GM18951 (cell line): ENCODE results near the gene OSBPL5.

ENCODE experiments used
- POLR2A ChIP-seq: IDR thresholded peaks from 4 replicates; pipeline ENCODE4 v1.6.1; 2011; ENCODE audit warnings: mild to moderate bottlenecking; ENCODE audit not compliant: insufficient read length, insufficient read depth; ENCODE audit errors: extremely low read depth
- in situ Hi-C: fragments of 300-500 bp; cut with MboI; formaldehyde crosslinking; loops from one replicate; pipeline ENCODE4 v1.12.0; 2022; ENCODE audit warnings: low sequenced_read_pairs, mixed read lengths, inconsistent platforms; ENCODE audit not compliant: unreplicated experiment

OSBPL5 gene

GRCh38 chr11:3165152-3165705 lies at the start of gene OSBPL5:
Gene OSBPL5 (minus strand): TSS chr11:3165310. CDS start chr11:3129148, 36,162 bp downstream.
- in situ Hi-C loops: no loop called here
- no peak for TF ChIP-seq POLR2A

GRCh38 chr11:3214420-3214699 lies 49.2 kb upstream of the OSBPL5 start:
- in situ Hi-C loops: no loop called here
- TF ChIP-seq POLR2A: no peak

GRCh38 chr11:3213659-3214419 lies 48.7 kb upstream of the OSBPL5 start:
- TF ChIP-seq POLR2A: no peak
- in situ Hi-C loops: no loop called here

- in situ Hi-C loops: no loop called here
- TF ChIP-seq POLR2A: no peak
Measured at GRCh38 chr11:3208272-3208671, 43.2 kb upstream of the OSBPL5 start.

GRCh38 chr11:3207526-3208189 lies 42.5 kb upstream of the OSBPL5 start:
- in situ Hi-C loops: no loop called here
- no peak for TF ChIP-seq POLR2A

DNA sequence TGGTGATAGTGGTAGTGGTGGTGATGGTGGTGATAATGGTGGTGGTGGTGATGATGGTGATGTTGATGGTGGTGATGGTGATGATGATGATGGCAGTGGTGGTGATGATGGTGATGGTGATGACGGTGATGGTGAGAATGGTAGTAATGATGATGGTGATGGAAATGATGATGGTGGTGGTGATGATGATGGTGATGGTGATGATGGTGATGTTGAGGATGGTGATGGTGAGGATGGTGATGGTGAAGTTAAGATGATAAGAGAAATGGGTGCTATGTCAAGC lies 41.8 kb upstream of the OSBPL5 start:
- in situ Hi-C loops: no loop called here

DNA sequence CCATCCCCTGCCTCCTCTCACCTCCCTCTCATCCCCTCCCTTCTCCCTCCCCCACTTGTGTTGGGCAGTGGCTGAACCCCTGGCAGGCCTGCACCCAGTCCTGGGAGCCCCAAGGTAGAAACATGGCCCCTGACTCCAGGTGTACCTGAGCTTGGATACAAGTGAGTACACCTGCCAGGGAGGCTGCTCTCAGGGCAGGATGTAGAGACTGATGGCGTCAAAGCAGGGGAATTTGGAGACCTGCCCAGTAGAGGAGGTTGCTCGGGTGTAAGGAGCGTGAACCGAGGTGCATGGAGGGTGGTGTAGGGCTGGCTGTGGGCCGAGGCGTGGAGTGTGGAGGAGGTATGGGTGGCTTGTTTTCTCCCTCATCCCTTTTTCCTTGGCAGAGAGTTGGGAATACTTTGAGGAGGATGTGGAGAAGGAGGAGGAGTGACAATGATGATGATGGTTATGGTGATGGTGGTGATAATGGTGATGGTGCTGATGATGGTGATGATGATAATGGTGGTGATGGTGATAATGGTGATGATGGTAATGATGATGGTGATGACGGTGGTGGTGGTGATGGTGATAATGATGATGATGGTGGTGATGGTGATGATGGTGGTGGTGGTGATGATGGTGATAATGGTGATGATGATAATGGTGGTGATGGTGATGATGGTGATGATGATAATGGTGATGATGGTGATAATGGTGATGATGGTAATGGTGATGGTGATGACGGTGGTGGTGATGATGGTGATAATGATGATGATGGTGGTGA lies 41.2 kb upstream of the OSBPL5 start:
- TF ChIP-seq POLR2A: no peak
- in situ Hi-C loops: no loop called here

More for the DNA sequence above, 41.8 kb upstream of the OSBPL5 start:
- no peak for TF ChIP-seq POLR2A

DNA sequence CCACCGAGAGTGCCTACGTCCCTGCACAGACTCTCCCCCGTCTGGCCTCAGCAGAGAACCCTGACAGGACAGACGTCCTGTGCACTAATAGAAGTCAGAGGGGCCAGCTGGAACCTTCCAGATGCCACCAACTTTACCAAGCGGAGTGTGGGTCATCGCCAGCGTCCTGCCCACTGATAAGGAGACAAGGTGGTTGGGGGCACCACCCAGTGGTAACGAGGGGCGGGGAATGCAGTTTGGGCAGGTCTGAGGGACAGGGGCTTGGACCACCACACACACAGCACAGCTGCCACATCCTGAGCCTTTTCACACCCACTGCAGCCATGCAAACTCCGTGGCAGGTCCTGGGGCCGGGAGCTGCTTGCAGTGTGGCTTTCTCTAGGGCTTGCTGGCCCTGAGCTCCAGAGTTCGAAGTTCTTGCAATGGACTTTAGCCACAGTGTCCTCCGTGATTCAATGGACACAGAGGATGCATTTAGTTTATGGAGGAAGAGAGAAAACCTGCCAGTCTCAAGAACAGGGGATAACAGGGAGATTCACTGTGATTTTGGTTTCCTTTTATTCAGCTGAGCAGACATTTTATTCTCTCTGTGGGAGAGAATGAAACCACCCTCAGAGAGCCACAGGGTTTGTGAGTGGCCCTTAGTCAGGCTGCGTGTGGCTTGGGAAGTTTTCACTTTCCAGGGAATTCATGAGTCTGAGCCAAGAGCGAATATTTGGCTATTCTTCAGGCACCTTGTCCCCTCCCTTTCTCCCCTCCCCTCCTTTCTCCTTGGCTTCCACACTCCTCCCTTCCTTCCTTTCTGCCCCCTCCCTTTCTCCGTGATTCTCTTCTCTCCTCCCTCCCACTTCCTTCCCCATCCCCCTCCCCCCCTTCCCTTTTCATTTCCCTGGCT lies 40.4 kb upstream of the OSBPL5 start:
- in situ Hi-C loops: no loop called here
- TF ChIP-seq POLR2A: no peak

DNA sequence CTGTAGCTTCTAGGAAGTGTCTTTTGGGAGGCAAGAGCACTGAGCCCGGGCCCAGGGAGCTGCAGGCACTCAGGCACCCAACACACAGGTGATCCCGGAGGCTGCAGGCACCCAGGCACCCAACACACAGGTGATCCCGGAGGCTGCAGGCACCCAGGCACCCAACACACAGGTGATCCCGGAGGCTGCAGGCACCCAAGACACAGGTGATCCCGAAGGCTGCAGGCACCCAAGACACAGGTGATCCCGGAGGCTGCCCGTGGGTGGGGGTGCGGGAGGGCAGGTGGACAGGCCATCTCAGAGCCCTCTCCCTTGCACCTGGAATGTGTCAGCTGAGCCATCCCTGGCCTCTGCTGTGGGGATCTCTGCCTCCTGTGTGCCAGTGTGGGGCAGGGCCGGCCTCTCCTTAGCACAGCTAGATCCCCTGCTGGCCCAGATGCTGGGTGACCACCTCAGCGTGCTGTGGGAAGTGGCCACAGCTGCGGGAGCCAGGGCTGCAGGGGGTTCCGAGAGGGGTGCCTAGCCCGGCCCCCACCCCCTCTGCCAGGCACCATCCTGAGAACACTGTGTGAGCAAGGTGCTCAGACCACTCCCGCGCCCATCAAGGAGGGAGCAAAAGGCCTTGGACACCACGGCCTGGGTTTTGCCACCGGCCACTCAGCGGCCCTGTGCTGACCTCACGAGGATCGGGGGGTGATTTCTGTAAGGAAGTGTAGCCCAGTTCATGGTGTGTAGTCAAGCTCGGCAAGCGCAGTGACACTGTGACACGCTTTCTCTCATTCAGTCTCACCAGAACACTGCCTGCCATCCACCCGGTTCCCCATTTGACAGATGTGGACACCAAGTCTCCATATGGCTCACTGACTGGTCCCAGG lies 39.3 kb upstream of the OSBPL5 start:
- no peak for TF ChIP-seq POLR2A
- in situ Hi-C loops: no loop called here

DNA sequence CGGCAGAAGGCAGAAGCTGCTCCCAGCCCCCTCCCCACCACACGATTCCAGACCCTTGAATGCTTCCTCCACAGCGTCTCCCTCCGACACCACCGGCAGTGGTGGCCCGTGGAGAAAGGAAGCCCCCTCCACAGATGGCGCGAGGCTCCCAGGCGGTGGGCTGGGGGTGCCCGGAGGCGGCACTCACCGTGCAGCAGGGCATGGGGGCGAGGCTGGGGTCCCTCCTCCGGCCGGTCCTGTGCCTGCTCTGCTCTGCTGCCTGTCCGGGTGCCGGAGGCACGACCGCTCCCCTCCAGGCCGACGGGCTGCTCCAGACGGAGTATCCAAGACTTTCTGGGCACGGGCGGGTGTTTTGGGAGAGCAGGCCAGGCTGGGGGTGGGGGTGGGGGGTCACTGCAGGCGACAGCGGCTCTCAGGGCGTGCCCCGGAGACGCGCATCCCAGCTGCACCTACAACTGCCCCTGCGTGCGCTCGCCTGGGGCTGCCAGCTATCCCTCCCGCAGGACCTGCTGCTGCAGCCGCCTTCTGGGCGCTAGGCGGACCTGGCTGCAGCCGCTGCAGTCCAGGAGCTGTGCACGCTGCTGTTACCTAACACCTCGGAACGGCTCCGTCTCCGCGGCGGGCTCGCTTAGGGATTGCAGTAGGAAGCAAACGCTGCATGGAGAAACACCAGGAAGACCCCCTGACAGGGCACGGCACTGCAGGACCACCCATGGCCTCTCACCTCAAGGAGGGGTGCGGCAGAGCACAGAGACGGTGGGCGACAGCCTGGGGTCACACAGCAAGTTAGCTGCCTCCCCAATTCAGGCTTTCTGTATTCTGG lies 38.3 kb upstream of the OSBPL5 start:
- in situ Hi-C loops: no loop called here
- TF ChIP-seq POLR2A: no peak

- in situ Hi-C loops: no loop called here
- TF ChIP-seq POLR2A: no peak
Measured at GRCh38 chr11:3202759-3203158, 37.6 kb upstream of the OSBPL5 start.
